GM19238 (cell line): ENCODE data around the gene SLC5A2.
A peak's percentile ranks its signal among the peaks of the same experiment; 100 is the strongest.
"Not testable (repeated sequence)": the region's sequence is repeated elsewhere in the genome, so short reads cannot be mapped to it uniquely, and the experiment has no call there.

Experiments
- DNase-seq: peaks from one replicate; pipeline ENCODE4 v3.0.0; 2011; ENCODE audit warnings: low spot score; ENCODE audit not compliant: insufficient read length

Gene SLC5A2

DNA sequence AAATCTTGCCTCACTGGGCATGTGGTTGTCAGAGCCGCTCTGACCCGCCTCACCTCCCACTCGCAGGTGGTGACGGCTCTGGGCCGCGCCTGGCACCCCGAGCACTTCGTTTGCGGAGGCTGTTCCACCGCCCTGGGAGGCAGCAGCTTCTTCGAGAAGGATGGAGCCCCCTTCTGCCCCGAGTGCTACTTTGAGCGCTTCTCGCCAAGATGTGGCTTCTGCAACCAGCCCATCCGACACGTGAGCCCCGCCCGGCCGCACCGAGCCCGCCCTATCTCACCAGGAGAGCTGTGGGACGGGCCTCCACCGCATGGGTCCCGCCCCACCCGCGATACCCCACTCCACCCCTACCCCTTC is 7.0 kb upstream of the SLC5A2 start:
- no peak for DNase-seq

- peak; percentile 79 for DNase-seq
These were observed 6.4 kb upstream of the SLC5A2 start for GRCh38 chr16:31476303-31477219.

- DNase-seq: peak; percentile 44
These were observed 5.4 kb upstream of the SLC5A2 start for GRCh38 chr16:31477220-31478216.

DNA sequence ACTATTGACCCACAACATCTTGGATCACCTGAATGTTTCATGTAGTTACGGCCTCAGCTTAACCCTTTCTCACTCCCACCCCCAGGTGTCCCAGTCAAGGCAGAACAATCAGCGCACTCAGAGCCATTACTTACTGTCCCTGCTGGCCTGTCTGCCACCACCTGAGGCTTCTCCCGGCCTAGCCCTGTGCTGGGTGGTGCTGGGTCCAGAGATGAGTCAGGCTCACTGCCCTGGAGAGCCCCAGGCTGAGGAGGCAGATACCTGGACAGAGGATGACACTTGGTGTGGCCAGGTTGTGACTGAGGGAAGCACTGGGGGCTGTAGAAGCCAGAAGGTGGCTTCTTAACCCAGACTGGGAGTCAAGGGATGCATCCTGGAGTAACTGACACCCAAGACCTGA is 4.0 kb upstream of the SLC5A2 start:
- no peak for DNase-seq

GRCh38 chr16:31479751-31480150 is 3.2 kb upstream of the SLC5A2 start:
- DNase-seq: no peak

GRCh38 chr16:31480851-31481536 is 1.9 kb upstream of the SLC5A2 start:
- no peak for DNase-seq

- DNase-seq: not testable (repeated sequence)
These were observed 1.1 kb downstream of the SLC5A2 start for GRCh38 chr16:31484048-31484447.

DNA sequence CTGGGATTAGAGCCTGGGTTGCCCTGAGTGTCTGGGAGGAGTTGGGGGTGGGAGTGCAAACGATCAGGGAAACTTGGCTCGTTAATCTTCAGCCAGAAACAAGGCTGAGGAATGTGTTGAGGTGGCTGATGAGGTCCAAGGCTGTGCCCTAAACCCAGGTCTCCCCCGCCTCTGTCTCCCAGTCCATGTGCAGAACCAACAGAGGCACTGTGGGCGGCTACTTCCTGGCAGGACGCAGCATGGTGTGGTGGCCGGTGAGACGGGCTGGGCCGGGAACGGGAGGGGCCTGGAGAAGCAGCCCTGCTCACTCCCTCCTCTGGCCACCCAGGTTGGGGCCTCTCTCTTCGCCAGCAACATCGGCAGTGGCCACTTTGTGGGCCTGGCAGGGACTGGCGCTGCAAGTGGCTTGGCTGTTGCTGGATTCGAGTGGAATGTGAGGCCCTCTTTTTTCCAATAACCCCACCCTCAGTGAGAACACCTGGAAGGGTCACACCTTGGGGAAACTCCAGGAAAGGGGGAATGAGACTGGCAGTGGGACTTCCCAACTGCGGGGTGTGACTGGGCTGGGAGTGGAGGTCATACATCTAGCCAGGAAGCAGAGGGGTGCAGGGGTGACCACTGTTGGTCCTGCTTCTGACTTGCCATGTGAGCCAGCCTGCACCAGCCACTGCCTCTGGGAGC is 1.7 kb downstream of the SLC5A2 start:
- DNase-seq: no peak

DNA sequence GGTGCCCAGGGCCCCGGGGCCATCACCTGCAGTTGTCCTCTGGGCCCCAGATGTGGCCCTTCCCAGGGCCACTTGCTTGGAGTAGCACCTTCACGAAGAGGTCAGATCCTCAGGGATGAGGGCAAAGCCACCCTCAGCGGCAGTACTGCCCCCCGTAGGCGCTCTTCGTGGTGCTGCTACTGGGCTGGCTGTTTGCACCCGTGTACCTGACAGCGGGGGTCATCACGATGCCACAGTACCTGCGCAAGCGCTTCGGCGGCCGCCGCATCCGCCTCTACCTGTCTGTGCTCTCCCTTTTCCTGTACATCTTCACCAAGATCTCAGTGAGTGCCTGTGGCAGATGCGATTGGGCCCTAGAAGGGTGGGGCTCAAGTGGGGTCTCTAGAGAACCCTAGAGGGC is 2.6 kb downstream of the SLC5A2 start:
- DNase-seq: no peak

DNA sequence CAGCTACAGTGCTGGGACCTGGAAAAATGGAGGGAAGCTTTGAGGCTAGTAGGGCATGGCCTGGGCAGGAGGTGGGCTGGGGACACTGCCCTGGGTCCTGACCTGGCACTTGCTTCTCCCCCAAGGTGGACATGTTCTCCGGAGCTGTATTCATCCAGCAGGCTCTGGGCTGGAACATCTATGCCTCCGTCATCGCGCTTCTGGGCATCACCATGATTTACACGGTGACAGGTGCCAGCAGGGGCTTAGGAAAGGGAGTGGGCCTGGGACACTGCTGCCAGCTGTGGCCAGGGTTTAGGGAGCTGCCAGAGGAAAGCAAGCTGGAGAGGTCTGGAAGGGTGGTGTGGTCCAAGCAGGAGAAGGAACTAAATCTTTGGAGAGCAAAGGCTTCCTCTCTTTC is 3.1 kb downstream of the SLC5A2 start:
- DNase-seq: no peak

DNA sequence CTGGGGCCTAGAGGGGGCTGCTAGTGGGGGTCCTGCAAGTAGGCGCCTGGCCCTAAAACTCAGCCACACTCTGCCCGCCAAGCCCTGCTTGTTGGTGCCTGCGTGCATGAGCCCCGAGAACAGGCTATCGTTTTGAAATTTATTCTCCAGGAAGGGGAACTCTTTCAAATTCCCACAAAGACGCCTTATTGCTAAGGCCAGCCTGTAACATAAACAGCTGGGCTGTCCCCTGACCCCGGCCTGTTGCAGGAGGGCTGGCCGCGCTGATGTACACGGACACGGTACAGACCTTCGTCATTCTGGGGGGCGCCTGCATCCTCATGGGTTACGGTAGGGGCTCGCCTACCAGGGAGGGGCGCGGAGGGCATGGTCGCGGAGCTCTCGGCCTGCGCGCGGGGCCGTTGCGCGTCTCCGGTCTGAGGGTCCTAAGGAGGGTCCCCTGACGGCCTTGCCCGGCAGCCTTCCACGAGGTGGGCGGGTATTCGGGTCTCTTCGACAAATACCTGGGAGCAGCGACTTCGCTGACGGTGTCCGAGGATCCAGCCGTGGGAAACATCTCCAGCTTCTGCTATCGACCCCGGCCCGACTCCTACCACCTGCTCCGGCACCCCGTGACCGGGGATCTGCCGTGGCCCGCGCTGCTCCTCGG is 4.3 kb downstream of the SLC5A2 start:
- DNase-seq: no peak

- DNase-seq: peak; percentile 76
These were observed 5.0 kb downstream of the SLC5A2 start for GRCh38 chr16:31487720-31488467.

- DNase-seq: no peak
These were observed 5.8 kb downstream of the SLC5A2 start for GRCh38 chr16:31488468-31489297.

GRCh38 chr16:31489298-31489564 is 6.3 kb downstream of the SLC5A2 start:
- no peak for DNase-seq

- DNase-seq: no peak
These were observed 7.0 kb downstream of the SLC5A2 start for GRCh38 chr16:31489616-31490584.

GRCh38 chr16:31491778-31492418 is 9.0 kb downstream of the SLC5A2 start:
- no peak for DNase-seq

GRCh38 chr16:31493506-31494125 is 10.7 kb downstream of the SLC5A2 start:
- DNase-seq: no peak
